Small intestine (tissue), 7 donors: ENCODE results near the gene UNC45B. TPM values are rescaled to one million over a fixed set of nuclear protein-coding genes. Genes with fewer than 3 reads are reported as not detected.

Source experiments
- DNase-seq, 2 donors: peaks; one replicate each; pipeline versions ENCODE4 v3.0.0 to v3.0.0-alpha.2; 2013
- FAIRE-seq: peaks from 2 replicates; lab custom pipeline; 2012; peaks lifted over from hg19 to GRCh38; lab: Jason Lieb, UNC
- H3K27ac ChIP-seq, 3 donors: one replicate each; pipeline ENCODE4 v1.5.1; 2013; ENCODE audit warnings: low read length in 2 of 3, mild to moderate bottlenecking in 2 of 3, control low read depth in 1 of 3, inconsistent platforms in 1 of 3, low read depth in 1 of 3, moderate library complexity in 1 of 3
- H3K27me3 ChIP-seq, 3 donors: one replicate each; pipeline ENCODE4 v1.6.1; 2013; ENCODE audit warnings: low read length in 3 of 3, inconsistent platforms in 1 of 3; ENCODE audit not compliant: control insufficient read depth in 3 of 3, insufficient read depth in 3 of 3
- H3K36me3 ChIP-seq, 3 donors: one replicate each; pipeline ENCODE4 v1.6.1; 2013; ENCODE audit warnings: low read length in 3 of 3, inconsistent platforms in 1 of 3, low read depth in 1 of 3, mild to moderate bottlenecking in 1 of 3, moderate library complexity in 1 of 3; ENCODE audit not compliant: control insufficient read depth in 3 of 3, insufficient read depth in 2 of 3
- H3K4me1 ChIP-seq, 3 donors: one replicate each; pipeline ENCODE4 v1.6.1; 2013; ENCODE audit warnings: low read length in 2 of 3, inconsistent platforms in 1 of 3, low read depth in 1 of 3, mild to moderate bottlenecking in 1 of 3, moderate library complexity in 1 of 3; ENCODE audit not compliant: control insufficient read depth in 3 of 3, insufficient read depth in 2 of 3
- H3K4me3 ChIP-seq, 3 donors: one replicate each; pipeline ENCODE4 v1.5.1; 2013; ENCODE audit warnings: low read length in 3 of 3, control low read depth in 1 of 3, inconsistent platforms in 1 of 3, low read depth in 1 of 3, mild to moderate bottlenecking in 1 of 3, moderate library complexity in 1 of 3
- H3K9me3 ChIP-seq, 2 donors: one replicate each; pipeline ENCODE4 v1.6.1; 2013; ENCODE audit warnings: low read depth in 1 of 2, low read length in 1 of 2; ENCODE audit not compliant: control insufficient read depth in 2 of 2, insufficient read depth in 1 of 2
- WGBS, 3 donors: extraction: QIAGEN DNeasy Blood & Tissue Kit; methylation state at CpG; one replicate each; pipeline ENCODE4 v1.1.7; 2013; 5-methylcytosine and 5-hydroxymethylcytosine counted together
- polyA plus RNA-seq, 4 donors: library from polyadenylated mRNA; stranded (reverse) in 3 of 4; unstranded in 1 of 4; fragments of 200-250 nt in 3 of 4; fragments of 120-200 nt in 1 of 4; gene quantifications; one replicate each; pipeline versions ENCODE4 v1.2.1 to v1.2.3, GENCODE V29; 2013
- donor health status: healthy with polysubstance abuse.
- donor health status: control.
- donor health status: control.
- donor health status: Bipolar disorder and iron deficiency.
- donor health status: healthy.

The UNC45B gene
- polyA plus RNA-seq, 4 donors = 0.62 TPM; not detected in 3

- no peaks in the 10 kb centered on the region for H3K27me3 ChIP-seq
- no peak overlapping the region for H3K27ac ChIP-seq
- FAIRE-seq (no peak), DNase-seq (no peak)
- 90 to 97% (median 96%) methylated on average over 3 of the region's 3 CpGs for WGBS, 3 donors
- peaks cover 0 to 5% (median 5%) of the 10 kb centered on the region in 3 donors for H3K4me1 ChIP-seq
- no peak overlapping the region for H3K4me3 ChIP-seq
- peaks cover 0 to 49% (median 13%) of the 10 kb centered on the region in 3 donors for H3K36me3 ChIP-seq
- H3K9me3 ChIP-seq = no peaks in the 10 kb centered on the region
These were observed 17.2 kb upstream of the UNC45B start for GRCh38 chr17:35130392-35130791.

- DNase-seq = peak; percentile 33 to 72
These were observed 15.5 kb upstream of the UNC45B start for GRCh38 chr17:35132099-35132498.

GRCh38 chr17:35132816-35133550 is 14.6 kb upstream of the UNC45B start:
- H3K4me1 ChIP-seq = peaks cover 0 to 5% (median 5%) of the 10 kb centered on the region in 3 donors
- no peak for FAIRE-seq

More at GRCh38 chr17:35132099-35132498, 15.5 kb upstream of the UNC45B start:
- FAIRE-seq = no peak
- WGBS, 3 donors = 15 to 56% (median 28%) methylated on average over 10 of the region's 10 CpGs
- H3K9me3 ChIP-seq = no peaks in the 10 kb centered on the region
- H3K4me3 ChIP-seq = no peak overlapping the region
- peaks cover 0 to 61% (median 17%) of the 10 kb centered on the region in 3 donors for H3K36me3 ChIP-seq
- H3K27ac ChIP-seq = peak overlapping the region in 1 of 3 donors; percentile 6
- no peaks in the 10 kb centered on the region for H3K27me3 ChIP-seq
- peaks cover 0 to 5% (median 5%) of the 10 kb centered on the region in 3 donors for H3K4me1 ChIP-seq

GRCh38 chr17:35135322-35135721 is 12.3 kb upstream of the UNC45B start:
- Histone ChIP-seq H3K36me3 (peaks cover 0 to 82% (median 23%) of the 10 kb centered on the region in 3 donors), H3K27ac (no peak overlapping the region), H3K9me3 (no peaks in the 10 kb centered on the region), H3K27me3 (no peaks in the 10 kb centered on the region), H3K4me1 (peaks cover 0 to 5% (median 5%) of the 10 kb centered on the region in 3 donors), H3K4me3 (no peak overlapping the region)
- 83 to 91% (median 88%) methylated on average over 6 of the region's 6 CpGs for WGBS, 3 donors
- DNase-seq (no peak), FAIRE-seq (no peak)

More at GRCh38 chr17:35132816-35133550, 14.6 kb upstream of the UNC45B start:
- no peak for DNase-seq
- Histone ChIP-seq H3K36me3 (peaks cover 0 to 68% (median 23%) of the 10 kb centered on the region in 3 donors), H3K9me3 (no peaks in the 10 kb centered on the region), H3K27ac (no peak overlapping the region), H3K4me3 (no peak overlapping the region), H3K27me3 (no peaks in the 10 kb centered on the region)
- WGBS, 3 donors = 94 to 96% (median 95%) methylated on average over 19 to 22 of the region's 22 CpGs

- no peak overlapping the region for H3K27ac ChIP-seq
- FAIRE-seq (no peak), DNase-seq (no peak)
- H3K4me3 ChIP-seq = no peak overlapping the region
- H3K4me1 ChIP-seq = no peaks in the 10 kb centered on the region
- H3K27me3 ChIP-seq = no peaks in the 10 kb centered on the region
- H3K9me3 ChIP-seq = no peaks in the 10 kb centered on the region
- H3K36me3 ChIP-seq = peaks cover 0 to 55% (median 17%) of the 10 kb centered on the region in 3 donors
- 92 to 95% (median 95%) methylated on average over 6 of the region's 6 CpGs for WGBS, 3 donors
These were observed 9.4 kb upstream of the UNC45B start for GRCh38 chr17:35138218-35138617.

GRCh38 chr17:35141681-35142466 is 5.7 kb upstream of the UNC45B start, which contains the start of gene NLE1:
Gene NLE1 (minus strand): TSS chr17:35142303. CDS start chr17:35142275, 28 bp downstream.
- DNase-seq (peak; percentile 69 to 89), FAIRE-seq (no peak)
- 0 to 1% (median 1%) methylated on average over 59 to 65 of the region's 65 CpGs for WGBS, 3 donors
- Histone ChIP-seq H3K4me1 (no peaks in the 10 kb centered on the region), H3K9me3 (no peaks in the 10 kb centered on the region), H3K27ac (no peak within 1 kb of the TSS), H3K36me3 (peaks cover 0 to 25% (median 7%) of the 10 kb centered on the region in 3 donors), H3K27me3 (no peaks in the 10 kb centered on the region), H3K4me3 (peak within 1 kb of the TSS; percentile 71 to 90 (median 80))

- Histone ChIP-seq H3K36me3 (peaks cover 0 to 19% (median 4%) of the 10 kb centered on the region in 3 donors), H3K27ac (no peak overlapping the region), H3K4me1 (no peaks in the 10 kb centered on the region), H3K9me3 (no peaks in the 10 kb centered on the region), H3K27me3 (no peaks in the 10 kb centered on the region), H3K4me3 (no peak overlapping the region)
- FAIRE-seq = no peak
- 66 to 73% (median 69%) methylated on average over 8 of the region's 8 CpGs for WGBS, 3 donors
- no peak for DNase-seq
These were observed 5.2 kb upstream of the UNC45B start for GRCh38 chr17:35142467-35142796.

- DNase-seq (no peak), FAIRE-seq (no peak)
- WGBS, 3 donors = 78 to 80% (median 80%) methylated on average over 4 of the region's 4 CpGs
- H3K27ac ChIP-seq = no peak overlapping the region
- H3K27me3 ChIP-seq = no peaks in the 10 kb centered on the region
- H3K9me3 ChIP-seq = no peaks in the 10 kb centered on the region
- H3K36me3 ChIP-seq = peaks cover 0 to 1% (median 0%) of the 10 kb centered on the region in 3 donors
- H3K4me1 ChIP-seq = no peaks in the 10 kb centered on the region
- H3K4me3 ChIP-seq = no peak overlapping the region
These were observed 2.8 kb upstream of the UNC45B start for GRCh38 chr17:35144840-35145239.
